A549 (cell line): ENCODE data around the gene TBC1D22A. TPM values are rescaled to one million over a fixed set of nuclear protein-coding genes. Genes with fewer than 3 reads are reported as not detected.

ENCODE experiments used
- ATAC-seq, 2 experiments: fragments of 200-7000 bp in 1 of 2; fragments of >200 bp in 1 of 2; cut with Nextera tagmentation in 1 of 2; cut with Tn5 transposase in 1 of 2; 3 replicates each; pipeline versions ENCODE4 v1.8.0 to v1.9.1; 2018 to 2020; ENCODE audit warnings: mild to moderate bottlenecking in 1 of 2, moderate library complexity in 1 of 2
- CTCF ChIA-PET: fragments of 300-600 bp; sonication (Branson Sonifier 250); formaldehyde crosslinking; extraction: SDS; loops from one replicate; lab custom pipeline; 2021; ENCODE audit warnings: antibody characterized with exemption, inconsistent platforms; lab: Yijun Ruan, JAX
- POLR2A ChIA-PET: fragments of 350-600 bp; formaldehyde crosslinking; extraction: SDS; loops from one replicate; lab custom pipeline; 2021; ENCODE audit warnings: antibody characterized with exemption, inconsistent platforms; lab: Yijun Ruan, JAX
- DNase-seq, 2 experiments: peaks; one replicate each; pipeline versions ENCODE4 v3.0.0 to v3.0.0-alpha.2; 2011 to 2016; ENCODE audit warnings: low read depth in 1 of 2, low spot score in 1 of 2
- FAIRE-seq: peaks from 2 replicates; lab custom pipeline; 2011; peaks lifted over from hg19 to GRCh38; lab: Jason Lieb, UNC
- H3K27ac ChIP-seq, 2 experiments: fragments of >200 bp; sonication (Bioruptor Twin); formaldehyde crosslinking; 3 replicates each; pipeline ENCODE4 v1.5.1; 2016 to 2017
- H3K4me1 ChIP-seq: fragments of >200 bp; sonication (Bioruptor Twin); formaldehyde crosslinking; 3 replicates; pipeline ENCODE4 v1.6.1; 2016
- H3K4me2 ChIP-seq: fragments of >200 bp; sonication (Bioruptor Twin); formaldehyde crosslinking; 3 replicates; pipeline ENCODE4 v1.6.1; 2016
- H3K4me3 ChIP-seq: fragments of >200 bp; sonication (Bioruptor Twin); formaldehyde crosslinking; 3 replicates; pipeline ENCODE4 v1.5.1; 2016
- H3K9me3 ChIP-seq: fragments of >200 bp; sonication (Bioruptor Twin); formaldehyde crosslinking; 3 replicates; pipeline ENCODE4 v1.6.1; 2016
- CEBPB ChIP-seq, 2 experiments: fragments of >200 bp in 1 of 2; sonication (Bioruptor Twin) in 1 of 2; formaldehyde crosslinking in 1 of 2; IDR thresholded peaks; 2 replicates each; pipeline ENCODE4 v1.6.1; 2012 to 2016
- CHD4 ChIP-seq: fragments of 200-600 bp; sonication (generic); IDR thresholded peaks from 2 replicates; pipeline ENCODE4 v1.6.1; 2016; ENCODE audit warnings: antibody characterized with exemption, mild to moderate bottlenecking, borderline replicate concordance
- EHMT2 ChIP-seq: fragments of 200-600 bp; sonication (generic); IDR thresholded peaks from 2 replicates; pipeline ENCODE4 v1.6.1; 2016; ENCODE audit warnings: antibody characterized with exemption, low read depth, mild to moderate bottlenecking, moderate library complexity
- ESRRA ChIP-seq: fragments of 150-350 bp; IDR thresholded peaks from 2 replicates; pipeline ENCODE4 v1.6.1; 2014; ENCODE audit warnings: mild to moderate bottlenecking, low read length, borderline replicate concordance
- FOSB ChIP-seq: fragments of 250-450 bp; sonication (Bioruptor Pico); IDR thresholded peaks from 2 replicates; pipeline ENCODE4 v1.5.0; 2020; ENCODE audit warnings: mild to moderate bottlenecking, moderate library complexity
- FOSL2 ChIP-seq, 2 experiments: fragments of 450-650 bp in 1 of 2; fragments of >200 bp in 1 of 2; sonication (Bioruptor Twin) in 1 of 2; formaldehyde crosslinking; IDR thresholded peaks; 2 replicates each; pipeline versions ENCODE4 v1.5.0 to v1.6.1; 2016 to 2020; ENCODE audit warnings: mild to moderate bottlenecking in 1 of 2, moderate library complexity in 1 of 2
- GATA3 ChIP-seq: IDR thresholded peaks from 2 replicates; pipeline ENCODE4 v1.6.1; 2012; ENCODE audit warnings: borderline replicate concordance
- HDAC2 ChIP-seq: fragments of 200-600 bp; sonication (generic); IDR thresholded peaks from 2 replicates; pipeline ENCODE4 v1.6.1; 2016
- HEYL ChIP-seq: fragments of 250-450 bp; sonication (Bioruptor Pico); IDR thresholded peaks from 2 replicates; pipeline ENCODE4 v1.8.0; 2021; ENCODE audit warnings: mild to moderate bottlenecking, moderate library complexity
- HOXA7 ChIP-seq: fragments of 250-450 bp; sonication (Bioruptor Pico); IDR thresholded peaks from 2 replicates; pipeline ENCODE4 v1.5.0; 2020; ENCODE audit warnings: mild to moderate bottlenecking, moderate library complexity
- JUN ChIP-seq, 2 experiments: fragments of >200 bp; sonication (Bioruptor Twin); formaldehyde crosslinking; IDR thresholded peaks; 2 replicates in 1 of 2; 3 replicates in 1 of 2; pipeline ENCODE4 v1.6.1; 2016 to 2017
- KDM1A ChIP-seq: fragments of 200-600 bp; sonication (generic); IDR thresholded peaks from 2 replicates; pipeline ENCODE4 v1.6.1; 2016; ENCODE audit warnings: low read depth, mild to moderate bottlenecking
- KDM5A ChIP-seq: fragments of 200-600 bp; sonication (generic); IDR thresholded peaks from 2 replicates; pipeline ENCODE4 v1.6.1; 2016; ENCODE audit warnings: antibody characterized with exemption, mild to moderate bottlenecking
- MAFK ChIP-seq: fragments of 450-650 bp; IDR thresholded peaks from 2 replicates; pipeline ENCODE4 v1.6.1; 2014; ENCODE audit not compliant: partially characterized antibody
- MAZ ChIP-seq: fragments of 150-350 bp; IDR thresholded peaks from 2 replicates; pipeline ENCODE4 v1.6.1; 2014; ENCODE audit warnings: antibody characterized with exemption, low read depth, low read length, borderline replicate concordance
- NFE2L2 ChIP-seq: fragments of 150-350 bp; conservative IDR thresholded peaks from 2 replicates; pipeline ENCODE4 v1.6.1; 2014; ENCODE audit warnings: low read length
- NPAS2 ChIP-seq: fragments of 250-450 bp; sonication (Bioruptor Pico); IDR thresholded peaks from 2 replicates; pipeline ENCODE4 v1.8.0; 2022; ENCODE audit warnings: mild to moderate bottlenecking, moderate library complexity, borderline replicate concordance
- PHF8 ChIP-seq: fragments of 200-600 bp; sonication (generic); IDR thresholded peaks from 2 replicates; pipeline ENCODE4 v1.6.1; 2016; ENCODE audit warnings: low read depth, mild to moderate bottlenecking, antibody characterized with exemption, moderate library complexity, borderline replicate concordance
- RFX5 ChIP-seq: fragments of 450-650 bp; IDR thresholded peaks from 2 replicates; pipeline ENCODE4 v1.7.1; 2014; ENCODE audit warnings: antibody characterized with exemption, mild to moderate bottlenecking, moderate library complexity
- SMC3 ChIP-seq: fragments of >200 bp; sonication (Bioruptor Twin); formaldehyde crosslinking; IDR thresholded peaks from 3 replicates; pipeline ENCODE4 v1.6.1; 2018; ENCODE audit warnings: inconsistent platforms
- WGBS: methylation state at CpG from one replicate; pipeline ENCODE4 v1.1.6; 2017; ENCODE audit errors: missing lambda C conversion rate; 5-methylcytosine and 5-hydroxymethylcytosine counted together
- polyA plus RNA-seq, 4 experiments: library from polyadenylated mRNA; depleted of rRNA in 3 of 4; stranded (reverse); fragments of >200 nt; fragmentation: RNase III in 1 of 4; extraction: RNeasy Plus Mini Kit Qiagen cat#74134 plus additional on column Dnase treatment in 1 of 4; gene quantifications; 2 replicates in 3 of 4; 3 replicates in 1 of 4; pipeline ENCODE4 v1.2.3, GENCODE V29; 2011 to 2017
- TF ChIP-seq, protein P1 (sequence below): fragments of 200-600 bp; sonication (generic); IDR thresholded peaks from 2 replicates; pipeline ENCODE4 v1.6.1; 2016; ENCODE audit warnings: antibody characterized with exemption, mild to moderate bottlenecking, moderate library complexity
- TF ChIP-seq, protein P2 (sequence below): IDR thresholded peaks from 2 replicates; pipeline ENCODE4 v1.6.1; 2012; ENCODE audit warnings: low read depth, borderline replicate concordance
- TF ChIP-seq, protein P3 (sequence below): fragments of 150-350 bp; IDR thresholded peaks from 2 replicates; pipeline ENCODE4 v1.6.1; 2014; ENCODE audit warnings: low read depth, mild to moderate bottlenecking, low read length
- TF ChIP-seq, protein P4 (sequence below): fragments of 250-450 bp; sonication (Bioruptor Pico); IDR thresholded peaks from 2 replicates; pipeline ENCODE4 v1.5.0; 2021; ENCODE audit warnings: mild to moderate bottlenecking, moderate library complexity, borderline replicate concordance

TBC1D22A gene
- polyA plus RNA-seq, 2 of the 4 experiments (the other 2 are of a cell fraction) = 8.9 to 10.8 TPM

DNA sequence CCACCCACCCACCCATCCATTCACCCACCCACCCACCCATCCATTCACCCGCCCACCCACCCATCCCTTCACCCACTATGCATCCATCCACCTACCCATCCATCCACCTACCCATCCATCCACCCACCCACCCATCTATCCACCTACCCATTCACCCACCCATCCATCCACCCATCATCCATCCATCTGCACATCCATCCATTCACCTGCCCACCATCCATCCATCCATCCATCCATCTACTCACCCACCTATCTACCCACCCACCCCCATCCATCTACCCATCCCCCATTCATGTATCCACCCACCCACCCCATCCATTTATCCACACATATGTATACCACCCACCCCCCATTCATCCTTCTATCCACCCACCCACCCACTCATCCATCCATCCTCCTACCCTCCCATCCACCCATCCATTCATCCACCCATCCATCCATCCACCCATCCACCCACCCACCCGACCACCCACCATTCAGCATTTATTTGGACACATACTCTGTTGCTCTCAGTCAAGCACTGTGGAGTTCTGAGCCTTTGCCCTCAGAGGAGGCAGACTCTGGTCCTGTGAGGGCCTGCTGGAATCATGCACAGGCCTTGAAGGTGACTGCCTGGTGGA is 380.1 kb downstream of the TBC1D22A start (continued):
- TF ChIP-seq FOSL2 (IDR thresholded peaks at IDR 0.05) (no peak), FOSL2 (CRISPR knock-in tag; IDR thresholded peaks at IDR 0.05) (no peak), JUN (IDR thresholded peaks at IDR 0.05) (no peak), RFX5 (no peak)
- TF ChIP-seq, protein P1, sequence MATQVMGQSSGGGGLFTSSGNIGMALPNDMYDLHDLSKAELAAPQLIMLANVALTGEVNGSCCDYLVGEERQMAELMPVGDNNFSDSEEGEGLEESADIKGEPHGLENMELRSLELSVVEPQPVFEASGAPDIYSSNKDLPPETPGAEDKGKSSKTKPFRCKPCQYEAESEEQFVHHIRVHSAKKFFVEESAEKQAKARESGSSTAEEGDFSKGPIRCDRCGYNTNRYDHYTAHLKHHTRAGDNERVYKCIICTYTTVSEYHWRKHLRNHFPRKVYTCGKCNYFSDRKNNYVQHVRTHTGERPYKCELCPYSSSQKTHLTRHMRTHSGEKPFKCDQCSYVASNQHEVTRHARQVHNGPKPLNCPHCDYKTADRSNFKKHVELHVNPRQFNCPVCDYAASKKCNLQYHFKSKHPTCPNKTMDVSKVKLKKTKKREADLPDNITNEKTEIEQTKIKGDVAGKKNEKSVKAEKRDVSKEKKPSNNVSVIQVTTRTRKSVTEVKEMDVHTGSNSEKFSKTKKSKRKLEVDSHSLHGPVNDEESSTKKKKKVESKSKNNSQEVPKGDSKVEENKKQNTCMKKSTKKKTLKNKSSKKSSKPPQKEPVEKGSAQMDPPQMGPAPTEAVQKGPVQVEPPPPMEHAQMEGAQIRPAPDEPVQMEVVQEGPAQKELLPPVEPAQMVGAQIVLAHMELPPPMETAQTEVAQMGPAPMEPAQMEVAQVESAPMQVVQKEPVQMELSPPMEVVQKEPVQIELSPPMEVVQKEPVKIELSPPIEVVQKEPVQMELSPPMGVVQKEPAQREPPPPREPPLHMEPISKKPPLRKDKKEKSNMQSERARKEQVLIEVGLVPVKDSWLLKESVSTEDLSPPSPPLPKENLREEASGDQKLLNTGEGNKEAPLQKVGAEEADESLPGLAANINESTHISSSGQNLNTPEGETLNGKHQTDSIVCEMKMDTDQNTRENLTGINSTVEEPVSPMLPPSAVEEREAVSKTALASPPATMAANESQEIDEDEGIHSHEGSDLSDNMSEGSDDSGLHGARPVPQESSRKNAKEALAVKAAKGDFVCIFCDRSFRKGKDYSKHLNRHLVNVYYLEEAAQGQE = no peak

DNA sequence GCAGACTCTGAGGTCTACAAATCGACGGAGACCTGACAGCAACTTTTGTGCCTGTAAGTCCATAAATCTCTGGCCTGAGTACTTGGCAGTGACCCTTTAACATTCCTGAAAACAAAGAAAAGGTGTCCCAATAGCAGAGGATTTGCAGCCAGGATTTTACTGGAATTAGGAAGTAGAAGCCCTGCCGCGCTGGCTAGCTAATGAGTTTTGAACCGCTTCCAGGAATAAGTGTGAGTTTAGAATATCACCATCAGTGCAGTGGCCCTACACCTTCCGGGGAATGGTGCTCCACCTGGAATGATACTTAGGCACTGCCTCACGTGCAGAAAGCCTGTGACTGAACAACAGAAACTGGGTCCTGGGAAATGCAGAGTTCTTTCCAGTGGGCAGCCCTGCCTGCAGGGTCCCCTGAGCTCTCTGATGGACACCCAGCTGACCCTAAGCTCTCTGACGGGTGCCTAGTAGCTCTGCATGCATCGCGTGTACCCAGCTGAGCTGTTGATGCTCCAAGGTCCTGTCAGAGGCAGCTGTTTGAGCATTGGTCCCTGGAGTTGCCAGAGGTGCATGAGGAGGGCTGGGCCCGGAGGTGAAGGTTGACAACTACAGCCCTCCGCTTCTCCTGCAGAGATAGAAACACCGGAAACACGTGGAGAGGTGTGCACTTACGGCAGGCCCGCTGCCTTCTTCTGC is 380.9 kb downstream of the TBC1D22A start:
- DNase-seq = no peak
- 93% methylated on average over 10 of the region's 16 CpGs for WGBS
- FAIRE-seq = no peak
- POLR2A ChIA-PET = no interaction called here
- no peak overlapping the region for H3K4me2 ChIP-seq
- ATAC-seq = no peak
- TF ChIP-seq KDM1A (no peak), EHMT2 (no peak), NPAS2 (CRISPR knock-in tag) (no peak), ESRRA (no peak), MAZ (no peak), GATA3 (no peak), SMC3 (no peak), FOSL2 (IDR thresholded peaks at IDR 0.05) (no peak), FOSL2 (CRISPR knock-in tag; IDR thresholded peaks at IDR 0.05) (no peak), KDM5A (no peak), CEBPB (IDR thresholded peaks at IDR 0.05) (no peak)
- TF ChIP-seq, protein P2, sequence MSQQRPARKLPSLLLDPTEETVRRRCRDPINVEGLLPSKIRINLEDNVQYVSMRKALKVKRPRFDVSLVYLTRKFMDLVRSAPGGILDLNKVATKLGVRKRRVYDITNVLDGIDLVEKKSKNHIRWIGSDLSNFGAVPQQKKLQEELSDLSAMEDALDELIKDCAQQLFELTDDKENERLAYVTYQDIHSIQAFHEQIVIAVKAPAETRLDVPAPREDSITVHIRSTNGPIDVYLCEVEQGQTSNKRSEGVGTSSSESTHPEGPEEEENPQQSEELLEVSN = no peak
- TF ChIP-seq, protein P3, sequence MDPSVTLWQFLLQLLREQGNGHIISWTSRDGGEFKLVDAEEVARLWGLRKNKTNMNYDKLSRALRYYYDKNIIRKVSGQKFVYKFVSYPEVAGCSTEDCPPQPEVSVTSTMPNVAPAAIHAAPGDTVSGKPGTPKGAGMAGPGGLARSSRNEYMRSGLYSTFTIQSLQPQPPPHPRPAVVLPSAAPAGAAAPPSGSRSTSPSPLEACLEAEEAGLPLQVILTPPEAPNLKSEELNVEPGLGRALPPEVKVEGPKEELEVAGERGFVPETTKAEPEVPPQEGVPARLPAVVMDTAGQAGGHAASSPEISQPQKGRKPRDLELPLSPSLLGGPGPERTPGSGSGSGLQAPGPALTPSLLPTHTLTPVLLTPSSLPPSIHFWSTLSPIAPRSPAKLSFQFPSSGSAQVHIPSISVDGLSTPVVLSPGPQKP = no peak
- TF ChIP-seq, all 56 proteins: peak for 0
- H3K4me1 ChIP-seq = no peaks in the 10 kb centered on the region
- H3K9me3 ChIP-seq = no peaks in the 10 kb centered on the region
- CTCF ChIA-PET = no interaction called here
- H3K27ac ChIP-seq = no peak overlapping the region
- H3K4me3 ChIP-seq = no peak overlapping the region

DNA sequence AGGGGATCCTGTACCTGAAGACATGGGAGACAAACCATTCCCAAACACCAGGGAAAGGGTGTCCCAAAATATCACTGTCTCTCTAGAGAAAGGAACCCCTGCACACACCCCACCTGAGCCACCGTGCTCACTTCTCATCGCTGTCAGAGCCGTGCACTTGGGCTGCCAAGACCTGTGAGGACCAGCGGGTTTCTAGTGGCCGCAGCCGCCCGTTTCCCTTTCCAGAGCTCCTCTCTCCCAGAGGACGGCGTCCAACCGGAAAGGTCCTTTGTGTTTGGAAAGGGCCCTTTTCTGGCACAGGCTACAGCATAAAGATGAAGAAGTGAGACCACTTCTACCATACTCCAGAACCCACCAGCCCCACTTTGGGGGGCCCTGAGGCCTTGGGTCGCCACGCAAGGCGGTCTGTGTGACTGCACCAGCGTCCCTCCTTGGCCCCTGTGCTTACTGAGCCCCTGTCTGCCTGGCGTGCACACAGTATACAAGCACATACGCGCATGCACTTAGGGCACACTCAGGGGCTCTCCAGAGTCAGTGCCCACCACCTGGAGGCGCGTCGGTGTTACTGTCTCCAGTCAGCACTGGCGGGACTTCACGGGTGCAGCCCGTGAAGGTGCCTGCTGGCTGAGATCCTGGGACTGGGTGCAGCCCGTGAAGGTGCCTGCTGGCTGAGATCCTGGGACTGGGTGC is 381.8 kb downstream of the TBC1D22A start:
- POLR2A ChIA-PET = no interaction called here
- TF ChIP-seq NFE2L2 (no peak), NPAS2 (CRISPR knock-in tag) (no peak), CHD4 (no peak), HDAC2 (no peak), HOXA7 (CRISPR knock-in tag) (no peak), JUN (IDR thresholded peaks at IDR 0.05) (no peak), PHF8 (no peak), HEYL (CRISPR knock-in tag) (no peak), FOSB (CRISPR knock-in tag) (no peak), MAFK (no peak)
- TF ChIP-seq, protein P4, sequence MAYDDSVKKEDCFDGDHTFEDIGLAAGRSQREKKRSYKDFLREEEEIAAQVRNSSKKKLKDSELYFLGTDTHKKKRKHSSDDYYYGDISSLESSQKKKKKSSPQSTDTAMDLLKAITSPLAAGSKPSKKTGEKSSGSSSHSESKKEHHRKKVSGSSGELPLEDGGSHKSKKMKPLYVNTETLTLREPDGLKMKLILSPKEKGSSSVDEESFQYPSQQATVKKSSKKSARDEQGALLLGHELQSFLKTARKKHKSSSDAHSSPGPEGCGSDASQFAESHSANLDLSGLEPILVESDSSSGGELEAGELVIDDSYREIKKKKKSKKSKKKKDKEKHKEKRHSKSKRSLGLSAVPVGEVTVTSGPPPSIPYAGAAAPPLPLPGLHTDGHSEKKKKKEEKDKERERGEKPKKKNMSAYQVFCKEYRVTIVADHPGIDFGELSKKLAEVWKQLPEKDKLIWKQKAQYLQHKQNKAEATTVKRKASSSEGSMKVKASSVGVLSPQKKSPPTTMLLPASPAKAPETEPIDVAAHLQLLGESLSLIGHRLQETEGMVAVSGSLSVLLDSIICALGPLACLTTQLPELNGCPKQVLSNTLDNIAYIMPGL (CRISPR knock-in tag) = no peak
- Histone ChIP-seq H3K9me3 (no peaks in the 10 kb centered on the region), H3K4me3 (no peak overlapping the region), H3K27ac (no peak overlapping the region), H3K4me1 (no peaks in the 10 kb centered on the region), H3K4me2 (no peak overlapping the region)
- CTCF ChIA-PET = no interaction called here
- FAIRE-seq (no peak), ATAC-seq (no peak; a peak in 1 of 6 replicates), DNase-seq (no peak)
- WGBS = 91% methylated on average over 16 of the region's 24 CpGs
